Stimulated activated CD4-positive, alpha-beta T cell treated with anti-CD3 and anti-CD28 coated beads, Interleukin-4, amount 100 ng/mL, for 24 hours (primary cell): Measurements from ENCODE around the gene HOXC10.

ENCODE experiments used
- DNase-seq: peaks from one replicate; pipeline ENCODE4 v3.0.0-alpha.2; 2020

Gene HOXC10

GRCh38 chr12:53965281-53966084 lies 19.5 kb upstream of the HOXC10 start:
- DNase-seq: no peak

GRCh38 chr12:53966085-53966384 lies 18.9 kb upstream of the HOXC10 start:
- no peak for DNase-seq

- no peak for DNase-seq
Observed at GRCh38 chr12:53966385-53967133, 18.4 kb upstream of the HOXC10 start.

- no peak for DNase-seq
Observed at GRCh38 chr12:53967421-53967925, 17.5 kb upstream of the HOXC10 start.

- DNase-seq: no peak
Observed at GRCh38 chr12:53968214-53969127, 16.5 kb upstream of the HOXC10 start.

GRCh38 chr12:53969588-53970259 lies 15.2 kb upstream of the HOXC10 start:
- no peak for DNase-seq

GRCh38 chr12:53970451-53970850 lies 14.5 kb upstream of the HOXC10 start:
- no peak for DNase-seq

GRCh38 chr12:53971129-53971528 lies 13.8 kb upstream of the HOXC10 start:
- DNase-seq: no peak

- no peak for DNase-seq
Observed at GRCh38 chr12:53971686-53972085, 13.3 kb upstream of the HOXC10 start.

GRCh38 chr12:53972152-53972702 lies 12.7 kb upstream of the HOXC10 start:
- no peak for DNase-seq

GRCh38 chr12:53972722-53973235 lies 12.2 kb upstream of the HOXC10 start, which contains the start of gene HOXC11:
Gene HOXC11 (plus strand): TSS chr12:53973126. CDS start chr12:53973242, 116 bp downstream.
- no peak for DNase-seq

GRCh38 chr12:53973236-53974042 lies 11.5 kb upstream of the HOXC10 start:
- no peak for DNase-seq

GRCh38 chr12:53974084-53975063 lies 10.6 kb upstream of the HOXC10 start, which contains the start of gene HOTAIR:
Gene HOTAIR (minus strand): TSS chr12:53974954.
- no peak for DNase-seq

- no peak for DNase-seq
Observed at GRCh38 chr12:53975064-53975471, 9.9 kb upstream of the HOXC10 start.

GRCh38 chr12:53975479-53976152 lies 9.3 kb upstream of the HOXC10 start:
- no peak for DNase-seq

GRCh38 chr12:53976172-53976822 lies 8.6 kb upstream of the HOXC10 start:
- DNase-seq: no peak

- no peak for DNase-seq
Observed at GRCh38 chr12:53976823-53977595, 7.9 kb upstream of the HOXC10 start.
